Kidney tubule cell (primary cell): Measurements from ENCODE around the gene CELA3B.
"Not testable (repeated sequence)": the region's sequence is repeated elsewhere in the genome, so short reads cannot be mapped to it uniquely, and the experiment has no call there.

ENCODE experiments used
- DNase-seq: peaks from one replicate; pipeline ENCODE4 v3.0.0-alpha.2; 2018; ENCODE audit warnings: low spot score

Gene CELA3B

DNA sequence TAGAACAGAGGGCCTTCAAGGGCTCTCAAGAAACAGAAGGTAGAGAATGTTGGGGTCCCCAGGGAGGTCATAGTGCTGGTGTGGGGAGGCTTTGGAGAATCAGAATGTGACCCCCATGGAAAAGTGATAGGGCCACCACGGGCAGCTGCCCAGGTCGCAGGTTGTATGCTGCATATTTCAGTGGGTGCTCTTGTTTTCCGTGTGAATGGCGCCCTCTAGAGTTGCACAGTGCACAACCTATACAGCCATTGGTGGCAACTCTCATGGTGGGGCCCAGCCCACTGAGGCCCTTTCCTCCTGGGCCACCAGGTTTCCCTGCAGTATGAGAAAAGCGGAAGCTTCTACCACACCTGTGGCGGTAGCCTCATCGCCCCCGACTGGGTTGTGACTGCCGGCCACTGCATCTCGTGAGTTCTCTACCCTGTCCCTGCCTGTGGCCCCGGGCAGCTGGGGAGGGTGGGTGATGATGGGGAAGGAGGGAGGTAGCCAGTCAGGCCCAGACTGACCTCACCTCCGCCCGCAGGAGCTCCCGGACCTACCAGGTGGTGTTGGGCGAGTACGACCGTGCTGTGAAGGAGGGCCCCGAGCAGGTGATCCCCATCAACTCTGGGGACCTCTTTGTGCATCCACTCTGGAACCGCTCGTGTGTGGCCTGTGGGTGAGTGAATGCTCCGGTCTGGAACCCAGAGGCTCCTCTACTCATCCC is 3.8 kb downstream of the CELA3B start:
- peak; percentile 13 for DNase-seq

DNA sequence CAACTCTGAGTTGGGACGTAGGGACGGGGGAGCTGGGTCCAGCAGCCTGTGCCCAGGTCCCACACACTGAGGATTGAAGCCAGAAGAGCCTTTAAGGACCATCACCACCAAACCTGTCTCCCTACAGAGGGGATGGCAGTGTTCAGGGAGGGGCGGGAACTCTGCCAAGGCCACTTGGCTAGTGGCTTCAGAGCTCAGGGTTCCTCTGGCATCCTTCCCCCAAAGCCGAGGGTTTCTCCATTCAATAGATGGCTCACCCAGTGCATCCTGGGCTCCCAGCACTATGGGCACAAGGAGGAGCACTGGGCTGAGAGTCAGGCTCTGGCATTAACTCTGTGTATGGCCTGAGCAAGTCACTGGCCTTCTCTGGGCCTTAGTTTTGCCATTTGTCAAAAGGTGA is 4.4 kb downstream of the CELA3B start:
- not testable (repeated sequence) for DNase-seq

DNA sequence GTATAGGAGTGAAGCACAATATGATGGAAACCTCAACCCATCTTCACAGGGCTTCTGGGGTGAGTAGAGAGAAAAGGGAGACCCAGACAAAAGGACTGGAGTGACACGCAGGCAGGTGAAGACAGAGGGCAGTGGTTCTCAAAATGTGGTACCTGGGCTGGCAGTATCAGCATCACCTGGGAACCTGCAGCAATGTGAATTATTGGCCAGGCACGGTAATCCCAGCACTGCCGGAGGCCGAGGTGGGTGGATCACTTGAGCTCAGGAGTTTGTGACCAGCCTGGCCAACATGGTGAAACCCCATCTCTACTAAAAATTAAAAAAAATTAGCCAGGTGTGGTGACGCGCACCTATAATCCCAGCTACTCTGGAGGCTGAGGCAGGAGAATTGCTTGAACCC is 5.3 kb downstream of the CELA3B start:
- not testable (repeated sequence) for DNase-seq

DNA sequence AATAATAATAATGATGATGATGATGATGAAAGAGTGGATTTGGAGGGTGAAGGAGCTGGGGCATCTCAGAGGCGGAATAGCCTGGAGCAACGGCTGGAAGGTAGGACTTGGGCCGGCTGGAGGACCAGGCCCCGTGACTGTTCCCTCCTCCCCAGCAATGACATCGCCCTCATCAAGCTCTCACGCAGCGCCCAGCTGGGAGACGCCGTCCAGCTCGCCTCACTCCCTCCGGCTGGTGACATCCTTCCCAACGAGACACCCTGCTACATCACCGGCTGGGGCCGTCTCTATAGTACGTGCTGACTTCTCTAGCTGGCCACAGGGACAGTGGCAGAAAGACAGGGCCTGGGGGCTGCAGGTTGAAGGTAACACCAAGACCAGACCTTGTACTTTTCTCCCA is 6.7 kb downstream of the CELA3B start:
- DNase-seq = not testable (repeated sequence)

DNA sequence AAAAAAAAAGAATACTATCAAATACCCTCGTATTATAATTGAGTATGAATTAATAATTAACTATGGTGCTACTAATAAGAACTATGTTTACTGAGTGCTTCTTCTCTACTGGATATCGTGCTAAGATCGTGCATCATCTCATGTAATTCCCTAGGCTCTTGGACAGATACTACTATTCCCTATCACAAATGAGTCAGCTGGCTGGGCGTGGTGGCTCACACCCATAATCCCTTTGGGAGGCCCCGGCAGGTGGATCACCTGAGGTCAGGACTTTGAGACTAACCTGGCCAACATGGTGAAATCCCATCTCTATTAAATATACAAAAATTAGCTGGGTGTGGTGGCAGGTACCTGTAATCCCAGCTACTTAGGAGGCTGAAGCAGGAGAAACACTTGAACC is 9.1 kb downstream of the CELA3B start:
- not testable (repeated sequence) for DNase-seq

DNA sequence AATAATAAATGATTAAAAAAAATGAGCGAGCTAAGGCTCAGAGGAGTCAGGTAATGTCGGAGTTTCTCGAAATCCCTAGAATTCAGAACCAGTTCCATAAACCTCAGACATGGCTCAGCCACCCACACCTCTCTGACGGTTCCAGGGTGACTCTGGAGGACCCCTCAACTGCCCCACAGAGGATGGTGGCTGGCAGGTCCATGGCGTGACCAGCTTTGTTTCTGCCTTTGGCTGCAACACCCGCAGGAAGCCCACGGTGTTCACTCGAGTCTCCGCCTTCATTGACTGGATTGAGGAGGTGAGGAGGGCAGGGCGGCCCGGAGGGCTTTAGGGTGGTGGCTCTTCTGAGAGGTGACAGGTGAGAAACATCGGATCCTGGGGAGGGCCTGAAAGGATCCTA is 9.6 kb downstream of the CELA3B start:
- DNase-seq = not testable (repeated sequence)

DNA sequence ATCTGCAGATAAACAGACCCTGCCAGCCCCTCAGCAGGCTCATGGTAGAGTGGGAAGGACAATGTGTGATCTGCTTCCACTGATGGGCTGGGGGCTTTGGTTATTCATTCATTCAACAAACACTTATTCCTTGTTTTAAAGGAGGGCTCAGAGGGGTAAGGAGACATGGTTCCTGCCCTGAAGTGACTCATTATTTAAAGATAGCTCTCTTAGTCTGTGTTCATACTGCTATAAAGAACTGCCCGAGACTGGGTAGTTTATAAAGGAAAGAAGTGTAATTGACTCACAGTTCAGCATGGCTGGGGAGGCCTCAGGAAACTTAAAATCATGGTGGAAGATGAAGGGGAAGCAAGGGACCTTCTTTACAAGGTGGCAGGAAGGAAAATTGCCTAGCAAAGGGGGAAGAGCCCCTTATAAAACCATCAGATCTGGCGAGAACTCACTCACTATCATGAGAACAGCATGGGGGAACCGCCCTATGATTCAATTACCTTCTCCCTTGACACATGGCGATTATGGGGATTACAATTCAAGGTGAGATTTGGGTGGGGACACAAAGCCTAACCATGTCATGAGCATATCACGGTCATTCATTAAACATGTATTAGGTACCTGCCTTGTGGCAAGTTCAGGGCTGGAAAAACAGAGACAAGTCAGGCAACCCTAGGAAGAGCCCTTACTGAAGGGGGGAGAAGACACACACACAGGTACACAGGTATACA is 13.0 kb downstream of the CELA3B start:
- DNase-seq = peak; percentile 17

DNA sequence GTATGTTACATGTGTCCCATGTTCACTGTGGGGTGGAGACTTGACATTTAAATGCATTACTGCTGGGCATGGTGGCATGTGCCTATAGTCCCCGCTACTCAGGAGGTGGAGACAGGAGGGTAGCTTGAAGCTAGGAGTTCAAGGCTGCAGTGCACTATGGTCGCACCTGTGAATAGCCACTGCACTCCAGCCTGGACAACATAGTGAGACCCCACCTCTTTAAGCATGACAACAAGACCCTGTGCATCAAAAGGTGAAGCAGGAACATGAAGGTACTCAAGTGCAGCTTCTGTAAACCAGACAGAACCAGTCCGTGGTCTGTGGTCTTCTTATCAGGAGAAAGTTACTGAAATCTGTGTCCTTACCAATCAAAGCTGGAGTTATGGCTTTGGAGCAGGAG is 15.4 kb downstream of the CELA3B start:
- DNase-seq = not testable (repeated sequence)

DNA sequence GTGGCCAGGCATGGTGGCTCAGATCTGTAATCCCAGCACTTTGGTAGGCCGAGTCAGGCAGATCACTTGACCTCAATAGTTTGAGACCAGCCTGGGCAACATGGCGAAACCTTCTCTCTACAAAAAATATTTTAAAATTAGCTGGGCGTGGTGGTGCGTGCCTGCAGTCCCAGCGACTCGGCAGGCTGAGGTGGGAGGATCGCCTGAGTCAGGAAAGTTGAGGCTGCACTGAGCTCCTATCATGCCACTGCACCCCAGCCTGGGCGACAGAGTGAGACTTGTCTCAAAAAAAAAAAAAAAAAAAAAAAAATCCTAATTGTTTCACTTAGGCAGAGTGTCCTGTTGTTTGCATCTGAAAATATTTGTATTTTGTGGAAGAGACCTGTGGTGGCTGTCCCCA is 17.9 kb downstream of the CELA3B start:
- not testable (repeated sequence) for DNase-seq

DNA sequence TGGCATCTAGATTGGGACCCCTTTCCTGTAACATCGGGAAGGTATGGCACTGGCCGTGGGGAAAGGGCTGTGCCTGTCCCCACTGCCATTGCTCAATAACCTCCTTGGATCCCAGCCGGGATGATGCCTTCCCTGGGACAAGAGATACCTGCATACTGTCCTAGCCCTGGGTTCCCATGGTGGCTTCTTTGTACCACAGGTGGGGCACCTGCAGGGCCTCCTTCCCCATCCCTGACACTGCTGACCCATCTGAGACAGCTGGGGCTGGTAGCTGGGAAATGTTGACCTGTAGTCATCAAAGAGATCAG is 19.8 kb downstream of the CELA3B start:
- not testable (repeated sequence) for DNase-seq

DNA sequence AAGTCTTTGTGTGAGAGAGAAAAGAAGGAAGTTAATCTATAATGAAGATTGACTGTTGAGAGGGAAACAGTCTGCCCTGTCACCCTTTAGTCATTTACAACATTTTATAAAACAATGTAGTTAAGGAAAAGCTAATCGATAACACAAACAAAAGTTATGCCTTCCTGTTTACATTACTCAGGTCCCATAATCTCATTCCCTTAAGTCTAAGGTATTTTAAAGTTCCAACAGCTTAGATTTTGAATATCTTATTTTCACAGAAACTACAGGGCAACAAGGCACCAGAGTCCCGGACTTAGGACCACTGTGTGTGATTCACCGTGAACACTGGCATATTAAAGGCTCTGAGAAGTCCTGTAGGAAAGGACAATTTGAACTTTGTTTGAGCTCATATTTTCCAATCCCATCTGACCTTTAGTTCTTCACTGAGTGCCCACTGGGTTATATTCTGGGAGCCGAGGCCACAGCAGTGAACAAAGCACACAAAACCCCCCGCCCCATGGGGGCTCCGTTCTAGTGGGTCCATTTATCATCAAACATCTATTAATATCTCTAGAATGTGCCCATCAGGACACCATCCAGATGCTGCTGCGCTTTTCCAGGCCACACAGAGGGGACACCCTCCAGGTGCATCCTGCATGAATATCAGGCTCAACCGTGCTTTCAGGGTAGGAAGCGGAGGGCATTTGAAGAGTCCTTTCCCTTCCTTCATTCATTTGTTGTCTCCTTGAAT is 21.2 kb downstream of the CELA3B start:
- DNase-seq = peak; percentile 82

DNA sequence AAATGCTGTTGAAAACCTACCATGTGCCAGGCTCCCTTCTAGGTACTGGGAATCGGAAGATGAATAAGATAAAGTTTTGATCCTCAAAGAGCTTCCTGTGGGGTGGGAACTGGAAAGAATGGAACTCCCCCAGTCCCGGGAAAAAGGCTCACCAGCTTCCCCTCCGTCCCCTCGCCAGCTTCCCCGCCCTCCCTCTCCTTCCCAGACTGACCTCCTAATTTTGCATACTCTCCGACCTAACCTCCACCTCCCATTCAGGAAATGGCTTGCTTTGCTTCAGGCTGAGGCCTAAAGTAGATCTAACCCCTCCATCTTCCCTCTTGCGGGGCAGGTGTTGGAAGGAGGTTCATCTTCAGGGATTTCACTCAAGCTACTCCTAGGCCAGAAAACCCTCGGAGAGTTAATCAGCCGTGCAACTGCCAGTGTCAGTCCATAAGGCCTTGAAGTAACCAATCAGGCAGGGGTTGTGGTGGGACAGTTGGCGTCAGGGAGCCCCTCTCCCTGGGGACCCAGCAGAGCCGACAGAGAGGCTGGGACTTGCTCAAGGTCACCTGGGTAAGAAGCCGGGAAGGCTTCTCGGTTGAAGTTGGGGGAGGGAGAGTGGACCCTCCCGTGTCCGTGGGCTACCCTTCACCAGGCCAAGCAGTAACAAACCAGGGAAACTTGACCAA is 21.9 kb downstream of the CELA3B start:
- DNase-seq = not testable (repeated sequence)

DNA sequence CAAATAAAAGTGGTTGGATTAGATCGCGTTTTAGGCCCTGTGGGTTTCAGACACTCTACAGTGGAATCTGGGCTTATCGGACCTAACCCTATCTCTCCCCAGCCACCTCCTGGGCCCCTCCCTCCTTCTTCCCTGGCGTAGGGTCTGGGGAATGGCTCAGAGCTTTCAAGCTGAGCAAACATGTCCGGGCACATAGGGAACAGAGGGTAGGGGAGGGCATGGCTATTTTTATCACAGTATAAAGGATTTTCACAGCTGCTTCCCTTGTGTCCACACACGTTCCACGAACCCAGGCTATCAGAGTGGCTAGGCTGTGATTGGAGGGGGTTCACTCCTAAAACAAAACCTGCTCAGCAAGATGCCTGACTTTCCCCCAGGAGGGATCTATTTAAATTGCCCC is 22.8 kb downstream of the CELA3B start:
- DNase-seq = not testable (repeated sequence)

DNA sequence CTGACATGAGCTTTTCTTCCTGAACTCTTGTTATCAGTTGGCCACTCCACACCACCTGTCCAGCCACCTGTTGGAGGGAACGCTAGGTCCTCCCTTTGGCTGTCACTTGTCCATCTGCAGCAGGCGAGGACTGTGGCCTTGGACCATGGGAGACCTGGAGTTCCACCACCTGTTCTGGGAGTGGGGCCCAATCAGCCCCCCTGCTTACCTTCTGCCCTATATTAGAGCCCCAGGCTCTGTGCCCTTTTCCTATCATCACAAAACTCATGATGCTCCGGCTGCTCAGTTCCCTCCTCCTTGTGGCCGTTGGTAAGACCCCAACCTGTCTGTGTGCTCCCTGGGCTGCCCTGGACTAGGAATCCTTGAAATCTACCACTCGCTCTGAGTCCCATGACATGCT is 24.6 kb downstream of the CELA3B start, which contains the start of gene CELA3A:
Gene CELA3A, plus strand, starts transcription at position 249 of the 400 bp plus-strand sequence. Its CDS starts 18 bp downstream, at position 267.
- no peak for DNase-seq

DNA sequence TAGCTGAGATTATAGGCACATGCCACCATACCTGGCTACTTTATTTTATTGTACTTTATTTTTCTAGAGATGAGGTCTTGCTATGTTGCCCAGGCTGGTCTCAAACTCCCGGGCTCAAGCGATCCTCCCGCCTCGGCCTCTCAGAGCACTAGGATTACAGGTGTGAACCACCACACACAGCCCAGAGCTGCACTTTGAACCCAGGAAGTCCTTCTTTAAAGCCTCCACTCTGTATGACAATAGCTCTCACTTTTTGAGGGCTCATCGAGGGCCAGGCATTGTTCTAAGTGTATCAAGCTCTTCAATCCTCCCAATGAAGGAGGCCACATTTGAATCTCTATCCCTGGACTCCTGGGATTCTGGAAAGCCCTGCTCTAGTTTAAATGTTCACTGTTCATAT is 25.6 kb downstream of the CELA3B start:
- DNase-seq = not testable (repeated sequence)

DNA sequence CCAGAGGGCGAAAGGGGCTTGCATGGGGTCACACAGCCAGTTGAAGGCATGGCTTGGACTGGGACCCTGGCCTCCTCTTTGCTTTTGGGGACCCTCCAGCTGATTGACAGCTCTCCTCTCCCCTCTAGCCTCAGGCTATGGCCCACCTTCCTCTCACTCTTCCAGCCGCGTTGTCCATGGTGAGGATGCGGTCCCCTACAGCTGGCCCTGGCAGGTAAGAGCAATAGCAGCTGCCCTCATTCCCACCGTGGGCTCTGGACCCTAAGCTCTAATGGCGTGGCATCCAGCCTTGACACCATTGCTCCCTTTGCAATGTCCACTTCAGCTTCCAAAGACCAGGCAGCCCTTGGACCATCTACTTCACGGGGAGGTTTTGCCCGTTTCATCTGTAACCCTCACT is 26.1 kb downstream of the CELA3B start:
- DNase-seq = not testable (repeated sequence)

DNA sequence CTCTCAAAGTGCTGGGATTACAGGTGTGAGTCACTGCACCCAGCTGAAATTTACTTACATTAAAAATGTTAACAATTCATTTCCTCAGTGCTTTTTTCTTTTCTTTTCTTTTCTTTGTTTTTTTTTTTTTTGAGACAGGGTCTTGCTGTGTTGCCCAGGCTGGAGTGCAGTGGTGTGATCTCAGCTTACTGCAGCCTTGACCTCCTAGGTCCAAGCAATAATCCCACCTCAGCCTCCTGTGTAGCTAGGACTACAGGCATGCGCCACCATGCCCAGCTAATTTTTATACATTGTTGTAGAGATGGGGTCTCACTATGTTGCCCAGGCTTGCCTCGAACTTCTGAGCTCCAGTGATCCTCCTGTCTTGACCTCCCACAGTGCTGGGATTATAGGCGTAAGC is 27.1 kb downstream of the CELA3B start:
- DNase-seq = not testable (repeated sequence)

DNA sequence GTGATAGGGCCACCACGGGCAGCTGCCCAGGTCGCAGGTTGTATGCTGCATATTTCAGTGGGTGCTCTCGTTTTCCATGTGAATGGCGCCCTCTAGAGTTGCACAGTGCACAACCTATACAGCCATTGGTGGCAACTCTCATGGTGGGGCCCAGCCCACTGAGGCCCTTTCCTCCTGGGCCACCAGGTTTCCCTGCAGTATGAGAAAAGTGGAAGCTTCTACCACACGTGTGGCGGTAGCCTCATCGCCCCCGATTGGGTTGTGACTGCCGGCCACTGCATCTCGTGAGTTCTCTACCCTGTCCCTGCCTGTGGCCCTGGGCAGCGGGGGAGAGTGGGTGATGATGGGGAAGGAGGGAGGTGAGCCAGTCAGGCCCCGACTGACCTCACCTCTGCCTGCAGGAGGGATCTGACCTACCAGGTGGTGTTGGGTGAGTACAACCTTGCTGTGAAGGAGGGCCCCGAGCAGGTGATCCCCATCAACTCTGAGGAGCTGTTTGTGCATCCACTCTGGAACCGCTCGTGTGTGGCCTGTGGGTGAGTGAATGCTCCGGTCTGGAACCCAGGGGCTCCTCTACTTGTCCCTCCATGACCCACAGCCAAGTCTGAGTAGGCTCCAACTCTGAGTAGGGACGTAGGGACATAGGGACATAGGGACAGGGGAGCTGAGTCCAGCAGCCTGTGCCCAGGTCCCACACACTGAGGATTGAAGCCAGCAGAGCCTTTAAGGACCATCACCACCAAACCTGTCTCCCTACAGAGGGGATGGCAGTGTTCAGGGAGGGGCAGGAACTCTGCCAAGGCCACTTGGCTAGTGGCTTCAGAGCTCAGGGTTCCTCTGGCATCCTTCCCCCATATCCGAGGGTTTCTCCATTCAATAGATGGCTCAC is 28.7 kb downstream of the CELA3B start:
- peak; percentile 50 for DNase-seq

DNA sequence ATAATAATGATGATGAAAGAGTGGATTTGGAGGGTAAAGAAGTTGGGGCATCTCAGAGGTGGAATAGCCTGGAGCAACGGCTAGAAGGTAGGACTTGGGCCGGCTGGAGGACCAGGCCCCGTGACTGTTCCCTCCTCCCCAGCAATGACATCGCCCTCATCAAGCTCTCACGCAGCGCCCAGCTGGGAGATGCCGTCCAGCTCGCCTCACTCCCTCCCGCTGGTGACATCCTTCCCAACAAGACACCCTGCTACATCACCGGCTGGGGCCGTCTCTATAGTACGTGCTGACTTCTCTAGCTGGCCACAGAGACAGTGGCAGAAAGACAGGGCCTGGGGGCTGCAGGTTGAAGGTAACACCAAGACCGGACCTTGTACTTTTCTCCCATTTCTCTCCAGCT is 29.9 kb downstream of the CELA3B start:
- DNase-seq = not testable (repeated sequence)

DNA sequence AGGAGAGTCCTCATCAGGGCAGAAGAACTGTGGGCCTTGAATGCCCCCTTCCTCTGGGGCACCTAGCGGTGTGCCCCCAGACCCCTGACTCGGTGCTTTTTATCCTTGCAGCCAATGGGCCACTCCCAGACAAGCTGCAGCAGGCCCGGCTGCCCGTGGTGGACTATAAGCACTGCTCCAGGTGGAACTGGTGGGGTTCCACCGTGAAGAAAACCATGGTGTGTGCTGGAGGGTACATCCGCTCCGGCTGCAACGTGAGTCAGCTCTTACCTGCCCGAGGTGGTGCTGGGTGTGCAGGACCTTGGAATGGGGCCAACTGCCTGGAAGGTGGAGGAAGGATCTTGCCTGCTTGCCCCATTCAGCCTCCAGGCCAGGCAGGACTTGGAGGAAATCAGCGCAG is 30.4 kb downstream of the CELA3B start:
- DNase-seq = peak; percentile 23

DNA sequence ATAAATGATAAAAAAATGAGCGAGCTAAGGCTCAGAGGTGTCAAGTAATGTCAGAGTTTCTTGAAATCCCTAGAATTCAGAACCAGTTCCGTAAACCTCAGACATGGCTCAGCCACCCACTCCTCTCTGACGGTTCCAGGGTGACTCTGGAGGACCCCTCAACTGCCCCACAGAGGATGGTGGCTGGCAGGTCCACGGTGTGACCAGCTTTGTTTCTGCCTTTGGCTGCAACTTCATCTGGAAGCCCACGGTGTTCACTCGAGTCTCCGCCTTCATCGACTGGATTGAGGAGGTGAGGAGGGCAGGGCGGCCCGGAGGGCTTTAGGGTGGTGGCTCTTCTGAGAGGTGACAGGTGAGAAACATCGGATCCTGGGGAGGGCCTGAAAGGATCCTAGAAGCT is 32.7 kb downstream of the CELA3B start:
- not testable (repeated sequence) for DNase-seq
